Measurements from ENCODE around the gene CFAP20.

CFAP20 gene

GRCh38 chr16:58119509-58119845 is 9.7 kb downstream of the CFAP20 start:
- TF ChIP-seq GABPA (IDR thresholded peaks at IDR 0.05; ENCODE audit: low read depth) (no peak), REST (IDR thresholded peaks at IDR 0.05; ENCODE audit: insufficient replicate concordance, low read depth) (no peak), POLR2AphosphoS5 (IDR thresholded peaks at IDR 0.05; ENCODE audit: low read depth) (no peak), CTCF (IDR thresholded peaks at IDR 0.05; ENCODE audit: insufficient read depth, low read length) (no peak), SPI1 (IDR thresholded peaks at IDR 0.05; ENCODE audit: borderline replicate concordance, low read depth) (no peak)
- DNase-seq (ENCODE audit: low read depth in 1 of 2, low spot score in 1 of 2), result no peak
- H3K27ac ChIP-seq (replicated peaks), result no peak overlapping the region
- H3K27me3 ChIP-seq (ENCODE audit: insufficient read depth, poor library complexity, severe bottlenecking), result no peaks in the 10 kb centered on the region
- no peak overlapping the region for H3K4me3 ChIP-seq (replicated peaks; ENCODE audit: insufficient read depth, low read length)

- H3K4me3 ChIP-seq (replicated peaks; ENCODE audit: insufficient read depth, low read length), result no peak overlapping the region
- TF ChIP-seq CTCF (IDR thresholded peaks at IDR 0.05; ENCODE audit: insufficient read depth, low read length), result no peak
- TF ChIP-seq SPI1 (IDR thresholded peaks at IDR 0.05; ENCODE audit: borderline replicate concordance, low read depth), result no peak
- no peak for TF ChIP-seq GABPA (IDR thresholded peaks at IDR 0.05; ENCODE audit: low read depth)
- TF ChIP-seq POLR2AphosphoS5 (IDR thresholded peaks at IDR 0.05; ENCODE audit: low read depth), result no peak
These were observed 10.2 kb downstream of the CFAP20 start for GRCh38 chr16:58118801-58119508.

GRCh38 chr16:58116529-58116928 is 12.7 kb downstream of the CFAP20 start:
- DNase-seq (ENCODE audit: low read depth in 1 of 2, low spot score in 1 of 2), result no peak
- TF ChIP-seq CTCF (IDR thresholded peaks at IDR 0.05; ENCODE audit: insufficient read depth, low read length), result no peak
- no peak for TF ChIP-seq SPI1 (IDR thresholded peaks at IDR 0.05; ENCODE audit: borderline replicate concordance, low read depth)
- TF ChIP-seq GABPA (IDR thresholded peaks at IDR 0.05; ENCODE audit: low read depth), result no peak
- no peak for TF ChIP-seq POLR2AphosphoS5 (IDR thresholded peaks at IDR 0.05; ENCODE audit: low read depth)
- no peak for TF ChIP-seq REST (IDR thresholded peaks at IDR 0.05; ENCODE audit: insufficient replicate concordance, low read depth)
- Histone ChIP-seq H3K27me3 (ENCODE audit: insufficient read depth, poor library complexity, severe bottlenecking) (no peaks in the 10 kb centered on the region), H3K4me3 (replicated peaks; ENCODE audit: insufficient read depth, low read length) (no peak overlapping the region), H3K27ac (replicated peaks) (no peak overlapping the region)

More at GRCh38 chr16:58118801-58119508, 10.2 kb downstream of the CFAP20 start:
- DNase-seq (ENCODE audit: low read depth in 1 of 2, low spot score in 1 of 2), result no peak
- Histone ChIP-seq H3K27me3 (ENCODE audit: insufficient read depth, poor library complexity, severe bottlenecking) (no peaks in the 10 kb centered on the region), H3K27ac (replicated peaks) (no peak overlapping the region)

- Histone ChIP-seq H3K27me3 (ENCODE audit: insufficient read depth, poor library complexity, severe bottlenecking) (no peaks in the 10 kb centered on the region), H3K4me3 (replicated peaks; ENCODE audit: insufficient read depth, low read length) (no peak overlapping the region), H3K27ac (replicated peaks) (no peak overlapping the region)
- TF ChIP-seq SPI1 (IDR thresholded peaks at IDR 0.05; ENCODE audit: borderline replicate concordance, low read depth) (no peak), REST (IDR thresholded peaks at IDR 0.05; ENCODE audit: insufficient replicate concordance, low read depth) (no peak), GABPA (IDR thresholded peaks at IDR 0.05; ENCODE audit: low read depth) (no peak), POLR2AphosphoS5 (IDR thresholded peaks at IDR 0.05; ENCODE audit: low read depth) (no peak), CTCF (IDR thresholded peaks at IDR 0.05; ENCODE audit: insufficient read depth, low read length) (no peak)
- DNase-seq (ENCODE audit: low read depth in 1 of 2, low spot score in 1 of 2), result no peak
These were observed 13.1 kb downstream of the CFAP20 start for GRCh38 chr16:58116081-58116480.
